Adrenal gland (tissue), 12 donors: ENCODE data around the gene FOXA1. TPM values are rescaled to one million over a fixed set of nuclear protein-coding genes. Genes with fewer than 3 reads are reported as not detected.

ENCODE experiments used
- DNase-seq, 7 donors: peaks; one replicate each; pipeline ENCODE4 v3.0.0-alpha.2; 2019 to 2020
- H3K27ac ChIP-seq, 5 donors: fragments of 200-600 bp; sonication (generic) in 4 of 5; 1 replicate in 3 of 5; 2 replicates in 2 of 5; pipeline versions ENCODE4 v1.5.1 to v1.8.0; 2016 to 2020; ENCODE audit warnings: mild to moderate bottlenecking in 1 of 5
- H3K27me3 ChIP-seq: fragments of 200-600 bp; 2 replicates; pipeline ENCODE4 v1.8.0; 2021
- H3K36me3 ChIP-seq, 2 donors: fragments of 200-600 bp; replicated peaks in 1 of 2; 1 replicate in 1 of 2; 2 replicates in 1 of 2; pipeline versions ENCODE4 v1.5.1 to v1.8.0; 2018 to 2022
- H3K4me1 ChIP-seq, 2 donors: fragments of 200-600 bp; replicated peaks in 1 of 2; 1 replicate in 1 of 2; 2 replicates in 1 of 2; pipeline versions ENCODE4 v1.5.1 to v1.8.0; 2018 to 2021
- H3K4me3 ChIP-seq, 4 donors: fragments of 200-600 bp; sonication (generic) in 3 of 4; one replicate each; pipeline ENCODE4 v1.5.1; 2016 to 2018
- H3K9me3 ChIP-seq, 3 donors: fragments of 200-600 bp; sonication (generic) in 1 of 3; replicated peaks in 1 of 3; 1 replicate in 2 of 3; 2 replicates in 1 of 3; pipeline versions ENCODE4 v1.5.1 to v1.8.0; 2016 to 2021
- POLR2A ChIP-seq, 2 donors: fragments of 450-650 bp; IDR thresholded peaks; one replicate each; pipeline ENCODE4 v1.6.1; 2017; ENCODE audit warnings: antibody characterized with exemption in 2 of 2, mild to moderate bottlenecking in 2 of 2, moderate library complexity in 1 of 2
- WGBS, 4 donors: extraction: QIAGEN DNeasy Blood & Tissue Kit in 2 of 4; methylation state at CpG; one replicate each; pipeline versions ENCODE4 v1.1.5 to v1.1.7; 2013 to 2017; 5-methylcytosine and 5-hydroxymethylcytosine counted together
- intact Hi-C, 2 donors: fragments of 100-400 bp; cut with DNase I; formaldehyde crosslinking; loops; one replicate each; pipeline versions ENCODE4 v1.14.1 to v1.15.0; 2022 to 2023
- polyA plus RNA-seq, 3 donors: library from polyadenylated mRNA; stranded (reverse); fragments of 200-250 nt in 2 of 3; fragments of 350-450 nt in 1 of 3; fragmentation: Illumina TruSeq in 1 of 3; extraction: RNeasy Lipid Tissue Mini Kit (QIAGEN cat#74804) in 1 of 3; gene quantifications; one replicate each; pipeline ENCODE4 v1.2.3, GENCODE V29; 2013 to 2014
- total RNA-seq, 9 donors: library from RNA; depleted of rRNA in 4 of 9; stranded (reverse); fragments of >200 nt in 4 of 9; fragments of 120-200 nt in 1 of 9; fragmentation: NEBNext Ultra II Directional in 1 of 9; extraction: Animal tissue kit (Norgen Biotek cat#: 25700) in 1 of 9; gene quantifications; one replicate each; pipeline versions ENCODE4 v1.1.0 to v1.2.4, GENCODE V29; 2013 to 2023
- TF ChIP-seq, protein P1 (sequence below), 6 experiments: fragments of 450-650 bp in 4 of 6; fragments of 200-600 bp in 2 of 6; sonication (generic) in 1 of 6; IDR thresholded peaks; 1 replicate in 5 of 6; 2 replicates in 1 of 6; pipeline versions ENCODE4 v1.5.1 to v1.8.0; 2016 to 2021; ENCODE audit warnings: antibody characterized with exemption in 6 of 6, mild to moderate bottlenecking in 2 of 6, moderate library complexity in 1 of 6
- donor health status: healthy with polysubstance abuse.
- donor health status: Bipolar disorder and iron deficiency.
- donor health status: DM: yes; HTN: yes; CAD: no.
- donor health status: DM: no; HTN: no; CAD: no.
- donor health status: DM: no; HTN: no; CAD: no.
- donor health status: DM: yes; HTN: yes; CAD: no.

FOXA1 gene
- total and polyA plus RNA-seq, 12 donors: 0.03 to 3.0 (median 0.32) TPM; not detected in 1

DNA sequence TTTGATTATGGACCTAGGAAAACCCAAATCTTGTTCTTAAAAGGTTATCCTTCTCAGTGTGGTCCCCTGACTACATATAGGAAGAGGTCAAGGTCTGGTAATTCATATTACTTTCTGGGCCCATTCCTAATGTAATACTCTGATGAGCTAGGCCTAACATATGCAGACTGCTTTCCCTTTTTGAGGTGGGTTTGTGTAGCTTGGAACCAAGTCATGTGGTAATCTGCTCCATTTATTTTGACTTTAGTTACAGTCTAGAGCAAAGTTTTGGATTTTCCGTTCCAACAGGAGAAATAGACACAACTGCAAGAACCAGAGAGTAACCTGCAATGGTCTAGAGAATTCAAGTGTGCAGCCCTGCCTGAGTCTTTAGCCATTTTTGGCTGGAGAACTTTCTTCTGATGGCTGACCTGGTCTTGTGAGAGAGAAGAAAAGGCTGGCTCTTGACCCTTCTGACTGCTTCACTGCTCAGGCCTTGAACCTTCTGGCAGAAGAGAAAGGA, 22.9 kb upstream of the FOXA1 start:
- peaks cover 19% of the 10 kb centered on the region for H3K27me3 ChIP-seq
- DNase-seq: no peak
- no peak overlapping the region for H3K4me3 ChIP-seq
- 82 to 93% (median 84%) methylated on average over 1 of the region's 1 CpG for WGBS, 4 donors
- intact Hi-C loops: no loop called here
- H3K27ac ChIP-seq: no peak overlapping the region
- H3K36me3 ChIP-seq: no peaks in the 10 kb centered on the region
- peaks cover 0 to 4% (median 0%) of the 10 kb centered on the region in 3 donors for H3K9me3 ChIP-seq
- no peak for TF ChIP-seq POLR2A (IDR thresholded peaks at IDR 0.05)
- TF ChIP-seq, protein P1, sequence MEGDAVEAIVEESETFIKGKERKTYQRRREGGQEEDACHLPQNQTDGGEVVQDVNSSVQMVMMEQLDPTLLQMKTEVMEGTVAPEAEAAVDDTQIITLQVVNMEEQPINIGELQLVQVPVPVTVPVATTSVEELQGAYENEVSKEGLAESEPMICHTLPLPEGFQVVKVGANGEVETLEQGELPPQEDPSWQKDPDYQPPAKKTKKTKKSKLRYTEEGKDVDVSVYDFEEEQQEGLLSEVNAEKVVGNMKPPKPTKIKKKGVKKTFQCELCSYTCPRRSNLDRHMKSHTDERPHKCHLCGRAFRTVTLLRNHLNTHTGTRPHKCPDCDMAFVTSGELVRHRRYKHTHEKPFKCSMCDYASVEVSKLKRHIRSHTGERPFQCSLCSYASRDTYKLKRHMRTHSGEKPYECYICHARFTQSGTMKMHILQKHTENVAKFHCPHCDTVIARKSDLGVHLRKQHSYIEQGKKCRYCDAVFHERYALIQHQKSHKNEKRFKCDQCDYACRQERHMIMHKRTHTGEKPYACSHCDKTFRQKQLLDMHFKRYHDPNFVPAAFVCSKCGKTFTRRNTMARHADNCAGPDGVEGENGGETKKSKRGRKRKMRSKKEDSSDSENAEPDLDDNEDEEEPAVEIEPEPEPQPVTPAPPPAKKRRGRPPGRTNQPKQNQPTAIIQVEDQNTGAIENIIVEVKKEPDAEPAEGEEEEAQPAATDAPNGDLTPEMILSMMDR (IDR thresholded peaks at IDR 0.05): no peak
- H3K4me1 ChIP-seq: no peaks in the 10 kb centered on the region

DNA sequence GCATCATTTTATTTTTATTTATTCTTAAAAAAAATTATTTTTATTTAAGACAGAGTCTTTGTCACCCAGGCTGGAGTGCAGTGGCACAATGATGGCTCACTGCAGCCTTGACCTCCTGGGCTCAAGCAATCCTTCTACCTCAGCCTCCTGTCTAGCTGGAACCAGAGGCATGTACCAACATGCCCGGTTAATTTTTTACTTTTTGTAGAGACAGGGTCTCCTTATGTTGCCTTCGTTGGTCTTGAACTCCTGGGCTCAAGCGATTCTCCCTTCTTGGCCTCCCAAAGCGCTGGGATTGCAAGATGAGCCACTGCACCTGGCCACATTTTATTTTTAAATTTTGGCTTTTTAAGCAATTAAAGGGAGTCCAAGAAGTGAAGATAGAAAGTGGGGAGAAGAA, 21.8 kb upstream of the FOXA1 start:
- peaks cover 0 to 4% (median 0%) of the 10 kb centered on the region in 3 donors for H3K9me3 ChIP-seq
- no peak for DNase-seq
- TF ChIP-seq, protein P1 (IDR thresholded peaks at IDR 0.05): no peak
- H3K36me3 ChIP-seq: no peaks in the 10 kb centered on the region
- no peak overlapping the region for H3K27ac ChIP-seq
- WGBS, 4 donors: 92 to 96% (median 94%) methylated on average over 4 of the region's 4 CpGs
- no peak overlapping the region for H3K4me3 ChIP-seq
- no peaks in the 10 kb centered on the region for H3K4me1 ChIP-seq
- intact Hi-C loops: no loop called here
- peaks cover 8% of the 10 kb centered on the region for H3K27me3 ChIP-seq

DNA sequence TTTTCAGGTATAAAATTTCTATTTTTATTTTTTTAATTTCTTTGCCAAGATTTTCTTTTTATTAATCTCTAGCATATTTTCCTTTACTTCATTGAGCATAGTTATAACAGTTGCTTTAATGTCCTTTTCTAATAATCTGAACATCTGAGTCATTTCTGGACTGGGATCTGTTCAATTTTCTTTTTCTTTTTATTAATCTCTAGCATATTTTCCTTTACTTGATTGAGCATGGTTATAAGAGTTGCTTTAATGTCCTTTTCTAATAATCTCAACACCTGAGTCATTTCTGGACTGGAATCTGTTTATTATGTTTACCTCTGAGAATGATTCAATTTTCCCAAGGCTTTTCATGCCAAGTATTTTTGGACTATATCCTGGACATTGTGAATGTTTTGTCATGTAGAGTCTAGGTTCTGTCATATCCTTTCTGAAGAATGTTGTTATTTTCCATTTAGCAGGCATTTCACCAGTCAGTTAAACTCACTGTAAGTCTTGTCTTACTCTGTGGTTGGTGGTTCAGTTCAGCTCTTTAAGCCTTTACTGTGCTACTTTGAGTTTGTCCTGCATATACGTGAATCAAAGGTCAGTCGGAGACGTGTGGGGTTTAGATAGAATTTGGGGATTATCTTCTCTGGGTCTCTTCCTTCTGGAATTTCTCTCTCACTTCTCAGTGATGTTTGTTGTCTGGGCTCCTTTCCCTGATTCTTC, 20.7 kb upstream of the FOXA1 start:
- H3K9me3 ChIP-seq: peaks cover 0 to 4% (median 0%) of the 10 kb centered on the region in 3 donors
- no peak for DNase-seq
- no peak overlapping the region for H3K4me3 ChIP-seq
- no peaks in the 10 kb centered on the region for H3K4me1 ChIP-seq
- H3K27me3 ChIP-seq: peaks cover 9% of the 10 kb centered on the region
- 87 to 92% (median 92%) methylated on average over 3 of the region's 3 CpGs for WGBS, 4 donors
- intact Hi-C loops: no loop called here
- no peak overlapping the region for H3K27ac ChIP-seq
- no peak for TF ChIP-seq POLR2A (IDR thresholded peaks at IDR 0.05)
- TF ChIP-seq, protein P1 (IDR thresholded peaks at IDR 0.05): no peak
- no peaks in the 10 kb centered on the region for H3K36me3 ChIP-seq

DNA sequence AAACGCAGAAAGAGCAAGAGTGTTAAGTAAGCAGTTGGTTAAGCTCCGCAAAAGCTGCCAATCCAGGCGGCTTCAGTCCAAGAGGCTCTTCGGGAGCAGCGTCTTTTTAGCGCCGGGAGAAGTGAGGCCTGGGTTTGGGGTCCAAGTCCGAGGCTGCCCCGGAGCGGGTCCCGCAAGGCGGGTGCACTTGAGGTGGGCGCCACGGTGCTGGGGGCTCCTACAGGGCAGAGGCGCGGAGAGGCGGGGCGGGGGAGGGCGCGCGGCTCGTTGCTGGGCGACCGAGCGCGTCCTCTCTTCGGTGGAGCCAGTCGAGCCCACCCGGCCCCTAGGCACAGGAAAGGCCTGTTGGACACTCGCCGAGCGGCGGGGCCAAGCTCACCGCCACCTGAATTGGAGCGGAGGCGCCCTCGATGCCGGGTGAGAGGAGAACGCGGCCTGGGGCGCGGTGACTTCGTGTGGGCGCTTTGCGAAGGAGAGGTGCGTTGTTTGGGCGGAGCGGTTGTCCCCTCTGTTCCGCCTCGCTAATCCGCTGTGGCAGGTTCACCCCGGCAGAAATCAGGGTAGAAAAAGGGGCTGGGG, 16.0 kb upstream of the FOXA1 start:
- no peak for DNase-seq
- Histone ChIP-seq H3K4me1 (no peaks in the 10 kb centered on the region), H3K27ac (no peak overlapping the region), H3K9me3 (peaks cover 0 to 2% (median 0%) of the 10 kb centered on the region in 3 donors), H3K4me3 (no peak overlapping the region), H3K27me3 (peaks cover 16% of the 10 kb centered on the region), H3K36me3 (no peaks in the 10 kb centered on the region)
- intact Hi-C loops: no loop called here
- TF ChIP-seq, protein P1 (IDR thresholded peaks at IDR 0.05): no peak
- TF ChIP-seq POLR2A (IDR thresholded peaks at IDR 0.05): no peak
- WGBS, 4 donors: 7 to 11% (median 8%) methylated on average over 8 to 52 of the region's 52 CpGs
